CD8-positive, alpha-beta memory T cell (primary cell): ENCODE data around the gene TOGARAM1. TPM values are rescaled to one million over a fixed set of nuclear protein-coding genes. Genes with fewer than 3 reads are reported as not detected.
A peak's percentile ranks its signal among the peaks of the same experiment; 100 is the strongest.
"Not testable (repeated sequence)": the region's sequence is repeated elsewhere in the genome, so short reads cannot be mapped to it uniquely, and the experiment has no call there.

ENCODE experiments used
- CTCF ChIA-PET: fragments of 350-600 bp; sonication (Branson Sonifier 250); formaldehyde crosslinking; loops from one replicate; lab custom pipeline; 2021; ENCODE audit warnings: antibody characterized with exemption; lab: Charles Lee
- POLR2A ChIA-PET: fragments of 350-600 bp; sonication (Branson Sonifier 250); formaldehyde crosslinking; loops from one replicate; lab custom pipeline; 2021; ENCODE audit warnings: antibody characterized with exemption; lab: Charles Lee
- DNase-seq, 5 donors: peaks; one replicate each; pipeline versions ENCODE4 v3.0.0 to v3.0.0-alpha.2; 2020 to 2022; ENCODE audit warnings: mixed read lengths in 1 of 5
- H3K27ac ChIP-seq: one replicate; pipeline ENCODE4 v1.7.0; 2013; ENCODE audit warnings: low read depth, mild to moderate bottlenecking, low read length, moderate library complexity
- H3K27me3 ChIP-seq: 2 replicates; pipeline ENCODE4 v1.7.0; 2013; ENCODE audit warnings: low read length, mild to moderate bottlenecking; ENCODE audit not compliant: insufficient read depth, poor library complexity, severe bottlenecking
- H3K36me3 ChIP-seq: 2 replicates; pipeline ENCODE4 v1.7.0; 2013; ENCODE audit warnings: mild to moderate bottlenecking, low read length, moderate library complexity; ENCODE audit not compliant: insufficient read depth
- H3K4me1 ChIP-seq: 2 replicates; pipeline ENCODE4 v1.7.0; 2013; ENCODE audit warnings: mild to moderate bottlenecking, low read length, moderate library complexity; ENCODE audit not compliant: insufficient read depth
- H3K4me3 ChIP-seq: 2 replicates; pipeline ENCODE4 v1.7.0; 2013; ENCODE audit warnings: mild to moderate bottlenecking, low read length
- H3K9me3 ChIP-seq: 2 replicates; pipeline ENCODE4 v1.7.0; 2013; ENCODE audit warnings: mild to moderate bottlenecking, low read length
- H3K27ac Mint-ChIP-seq, 8 donors: one replicate each; pipeline ENCODE4 v1.8.0; 2020 to 2021; ENCODE audit warnings: mixed read lengths in 8 of 8, mild to moderate bottlenecking in 6 of 8, inconsistent platforms in 3 of 8, moderate library complexity in 3 of 8
- H3K27me3 Mint-ChIP-seq, 2 donors: one replicate each; pipeline ENCODE4 v1.8.0; 2020 to 2021; ENCODE audit warnings: mixed read lengths in 2 of 2, mild to moderate bottlenecking in 1 of 2, moderate library complexity in 1 of 2
- H3K36me3 Mint-ChIP-seq, 3 donors: one replicate each; pipeline ENCODE4 v1.8.0; 2020 to 2021; ENCODE audit warnings: mixed read lengths in 3 of 3, inconsistent platforms in 1 of 3, mild to moderate bottlenecking in 1 of 3
- H3K4me1 Mint-ChIP-seq, 3 donors: one replicate each; pipeline ENCODE4 v1.8.0; 2020 to 2021; ENCODE audit warnings: mixed read lengths in 3 of 3, inconsistent platforms in 1 of 3, mild to moderate bottlenecking in 1 of 3
- H3K4me3 Mint-ChIP-seq, 7 donors: one replicate each; pipeline ENCODE4 v1.8.0; 2020 to 2021; ENCODE audit warnings: mixed read lengths in 7 of 7, mild to moderate bottlenecking in 6 of 7, moderate library complexity in 4 of 7, inconsistent platforms in 2 of 7
- H3K9me3 Mint-ChIP-seq, 5 donors: one replicate each; pipeline ENCODE4 v1.8.0; 2020 to 2022; ENCODE audit warnings: mixed read lengths in 5 of 5, mild to moderate bottlenecking in 3 of 5, moderate library complexity in 2 of 5, inconsistent platforms in 1 of 5
- polyA plus RNA-seq: library from polyadenylated mRNA; unstranded; fragments of 300-500 nt; fragmentation: Illumina TruSeq; gene quantifications from one replicate; pipeline ENCODE4 v1.2.3, GENCODE V29; 2021
- total RNA-seq, 2 experiments: library from RNA; stranded (reverse); gene quantifications; one replicate each; pipeline ENCODE4 v1.2.3, GENCODE V29; 2021

The TOGARAM1 gene
- total and polyA plus RNA-seq, 3 experiments from 2014 or later = 7.2 to 11.4 (median 7.5) TPM

- H3K36me3 ChIP-seq, H3K27ac ChIP-seq, POLR2A ChIA-PET, H3K4me3 ChIP-seq, H3K9me3 Mint-ChIP-seq, DNase-seq, H3K27me3 ChIP-seq, H3K27me3 Mint-ChIP-seq, H3K36me3 Mint-ChIP-seq, H3K4me3 Mint-ChIP-seq, H3K27ac Mint-ChIP-seq, H3K9me3 ChIP-seq: not testable (repeated sequence)
- peaks cover 14% of the 10 kb centered on the region for H3K4me1 ChIP-seq
- CTCF ChIA-PET = interaction anchor here (0.5 kb wide), 1 partner anchor 89 kb away, joined by 3 read pairs; no protein-coding TSS in a partner anchor
- H3K4me1 Mint-ChIP-seq = peaks cover 16 to 19% (median 18%) of the 10 kb centered on the region in 3 donors
These were observed 118.5 kb downstream of the TOGARAM1 start for GRCh38 chr14:45080416-45080968.

DNA sequence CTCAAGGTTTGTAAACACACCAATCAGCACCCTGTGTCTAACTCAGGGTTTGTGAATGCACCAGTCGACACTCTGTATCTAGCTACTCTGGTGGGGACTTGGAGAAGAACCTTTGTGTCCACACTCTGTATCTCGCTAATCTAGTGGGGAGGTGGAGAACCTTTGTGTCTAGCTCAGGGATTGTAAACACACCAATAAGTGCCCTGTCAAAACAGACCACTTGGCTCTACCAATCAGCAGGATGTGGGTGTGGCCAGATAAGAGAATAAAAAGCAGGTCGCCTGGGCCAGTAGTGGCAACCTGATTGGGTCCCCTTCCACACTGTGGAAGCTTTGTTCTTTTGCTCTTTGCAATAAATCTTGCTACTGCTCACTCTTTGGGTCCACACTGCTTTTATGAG, 119.1 kb downstream of the TOGARAM1 start:
- Mint-ChIP-seq H3K4me1 (peaks cover 21 to 25% (median 24%) of the 10 kb centered on the region in 3 donors), H3K27ac (peak overlapping the region in 1 of 8 donors; percentile 58)
- CTCF ChIA-PET = interaction anchor here (0.5 kb wide), 1 partner anchor 90 kb away, joined by 3 read pairs; no protein-coding TSS in a partner anchor
- H3K27me3 ChIP-seq, H3K36me3 Mint-ChIP-seq, H3K9me3 ChIP-seq, H3K27ac ChIP-seq, H3K27me3 Mint-ChIP-seq, DNase-seq, H3K4me3 ChIP-seq, POLR2A ChIA-PET, H3K36me3 ChIP-seq, H3K4me3 Mint-ChIP-seq, H3K9me3 Mint-ChIP-seq: not testable (repeated sequence)
- H3K4me1 ChIP-seq = peaks cover 20% of the 10 kb centered on the region

GRCh38 chr14:45082420-45082819, 120.4 kb downstream of the TOGARAM1 start:
- H3K4me3 ChIP-seq = no peak overlapping the region
- peaks cover 33 to 38% (median 37%) of the 10 kb centered on the region in 3 donors for H3K4me1 Mint-ChIP-seq
- peaks cover 0 to 16% (median 2%) of the 10 kb centered on the region in 3 donors for H3K36me3 Mint-ChIP-seq
- peaks cover 30% of the 10 kb centered on the region for H3K4me1 ChIP-seq
- no peak overlapping the region for H3K27ac ChIP-seq
- peak overlapping the region in 5 of 7 donors; percentile 0 to 92 (median 40) for H3K4me3 Mint-ChIP-seq
- no peak for DNase-seq
- CTCF ChIA-PET = interaction anchor here (1.0 kb wide), 1 partner anchor 186 kb away, joined by 3 read pairs; no protein-coding TSS in a partner anchor
- no peaks in the 10 kb centered on the region for H3K27me3 ChIP-seq
- no peaks in the 10 kb centered on the region for H3K9me3 ChIP-seq
- H3K9me3 Mint-ChIP-seq = no peaks in the 10 kb centered on the region
- POLR2A ChIA-PET = no interaction called here
- peak overlapping the region in 3 of 8 donors; percentile 88 to 90 (median 88) for H3K27ac Mint-ChIP-seq
- H3K36me3 ChIP-seq = no peaks in the 10 kb centered on the region
- peaks cover 0 to 5% of the 10 kb centered on the region in 2 donors for H3K27me3 Mint-ChIP-seq

GRCh38 chr14:45083617-45083975, 121.6 kb downstream of the TOGARAM1 start:
- H3K27ac ChIP-seq = peak overlapping the region; percentile 89
- peaks cover 42 to 48% (median 47%) of the 10 kb centered on the region in 3 donors for H3K4me1 Mint-ChIP-seq
- no peaks in the 10 kb centered on the region for H3K9me3 Mint-ChIP-seq
- peaks cover 0 to 19% (median 2%) of the 10 kb centered on the region in 3 donors for H3K36me3 Mint-ChIP-seq
- no peak for DNase-seq
- H3K9me3 ChIP-seq = no peaks in the 10 kb centered on the region
- ChIA-PET POLR2A (interaction anchor here (0.7 to 2.6 kb wide), 3 partner anchors 50 to 121 kb away, joined by 3 to 12 read pairs (median 5); partner anchors contain the start of genes FKBP3 and TOGARAM1), CTCF (no interaction called here)
- H3K4me1 ChIP-seq = peaks cover 39% of the 10 kb centered on the region
- H3K4me3 ChIP-seq = peak overlapping the region; percentile 90
- H3K36me3 ChIP-seq = no peaks in the 10 kb centered on the region
- peak overlapping the region; percentile 92 to 97 (median 96) for H3K4me3 Mint-ChIP-seq
- peaks cover 0 to 5% of the 10 kb centered on the region in 2 donors for H3K27me3 Mint-ChIP-seq
- no peaks in the 10 kb centered on the region for H3K27me3 ChIP-seq
- peak overlapping the region; percentile 27 to 98 (median 90) for H3K27ac Mint-ChIP-seq

DNA sequence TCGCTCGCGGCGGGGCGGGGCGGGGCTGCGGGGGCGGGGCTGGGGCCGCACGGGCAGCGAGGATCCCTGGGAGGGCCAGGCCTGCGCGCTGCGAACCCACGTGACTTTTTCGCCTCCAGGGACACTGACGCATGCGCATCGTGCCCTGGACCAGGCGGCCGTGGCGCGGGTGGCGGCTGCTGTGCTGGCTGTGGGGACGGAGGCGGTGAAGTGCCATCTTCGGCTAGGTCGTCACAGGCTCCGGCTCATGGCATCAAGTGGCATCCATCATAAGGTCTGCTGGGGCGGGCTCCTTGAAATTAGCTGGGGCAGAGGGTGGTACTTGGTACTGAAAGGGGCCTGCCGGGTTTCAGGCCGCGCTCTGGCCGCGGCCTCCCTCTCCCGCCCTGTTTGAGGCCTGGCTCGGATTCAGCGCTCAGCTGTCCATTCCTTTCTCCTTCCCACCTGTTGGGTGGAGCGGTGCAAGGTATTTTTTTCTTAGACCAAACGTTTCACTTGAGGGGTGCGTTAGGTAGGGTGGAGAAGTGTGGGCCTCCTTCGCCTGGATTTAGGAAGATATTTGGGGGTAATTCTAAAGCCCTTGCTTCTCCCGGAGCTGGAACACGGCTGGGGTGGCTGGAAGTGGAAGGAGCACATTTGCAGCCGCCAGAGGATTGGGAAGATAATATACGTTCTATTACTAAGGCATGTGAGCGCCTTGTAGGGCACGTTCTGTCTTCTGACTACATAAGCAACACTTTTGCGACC, 122.2 kb downstream of the TOGARAM1 start, which contains the start of gene PRPF39:
PRPF39 (plus strand) TSS at position 141 of the 747 bp plus-strand sequence. CDS start 11,124 bp downstream, outside the sequence.
- H3K27ac ChIP-seq = peak within 1 kb of the TSS; percentile 89
- H3K36me3 Mint-ChIP-seq = peaks cover 0 to 19% (median 2%) of the 10 kb centered on the region in 3 donors
- peaks cover 45 to 53% (median 53%) of the 10 kb centered on the region in 3 donors for H3K4me1 Mint-ChIP-seq
- CTCF ChIA-PET = no interaction called here
- no peaks in the 10 kb centered on the region for H3K36me3 ChIP-seq
- POLR2A ChIA-PET = interaction anchor here (1.2 to 2.6 kb wide), 3 partner anchors 50 to 187 kb away, joined by 5 to 12 read pairs (median 7); partner anchors contain the start of genes FKBP3 and TOGARAM1
- peak; percentile 92 to 96 (median 96) for DNase-seq
- peaks cover 40% of the 10 kb centered on the region for H3K4me1 ChIP-seq
- H3K9me3 Mint-ChIP-seq = no peaks in the 10 kb centered on the region
- H3K27ac Mint-ChIP-seq = peak within 1 kb of the TSS; percentile 90 to 99 (median 95)
- no peaks in the 10 kb centered on the region for H3K27me3 ChIP-seq
- H3K4me3 Mint-ChIP-seq = peak within 1 kb of the TSS; percentile 92 to 97 (median 96)
- H3K4me3 ChIP-seq = peak within 1 kb of the TSS; percentile 90
- H3K9me3 ChIP-seq = no peaks in the 10 kb centered on the region
- peaks cover 0 to 5% of the 10 kb centered on the region in 2 donors for H3K27me3 Mint-ChIP-seq

DNA sequence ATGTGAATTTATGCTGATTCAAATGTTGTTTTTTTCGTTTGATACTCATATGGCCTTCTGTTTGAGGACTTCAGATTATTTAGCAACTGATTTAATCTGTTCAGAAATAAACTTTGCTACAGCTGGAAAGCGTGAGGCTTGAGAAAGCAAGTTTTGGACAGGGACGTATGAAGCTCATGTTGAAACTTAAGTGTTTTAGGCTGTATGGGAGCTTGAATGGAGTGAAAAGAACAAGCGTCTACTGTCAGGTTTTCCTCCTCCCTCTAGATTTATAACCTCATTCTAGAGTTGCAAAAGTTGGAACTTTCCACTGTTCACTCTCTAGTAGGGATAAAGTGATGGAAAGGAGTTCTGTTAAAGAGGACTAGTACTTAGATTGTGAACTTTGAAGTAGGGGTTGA, 123.0 kb downstream of the TOGARAM1 start:
- Mint-ChIP-seq H3K36me3 (peaks cover 0 to 19% (median 2%) of the 10 kb centered on the region in 3 donors), H3K4me1 (peaks cover 53 to 61% (median 61%) of the 10 kb centered on the region in 3 donors), H3K27ac (peak overlapping the region; percentile 75 to 99 (median 95)), H3K4me3 (peak overlapping the region; percentile 92 to 97 (median 96)), H3K9me3 (no peaks in the 10 kb centered on the region), H3K27me3 (peaks cover 0 to 5% of the 10 kb centered on the region in 2 donors)
- no peaks in the 10 kb centered on the region for H3K27me3 ChIP-seq
- CTCF ChIA-PET = no interaction called here
- no peak for DNase-seq
- POLR2A ChIA-PET = interaction anchor here (1.2 to 2.6 kb wide), 3 partner anchors 49 to 188 kb away, joined by 5 to 12 read pairs (median 7); partner anchors contain the start of genes FKBP3 and TOGARAM1
- H3K9me3 ChIP-seq = no peaks in the 10 kb centered on the region
- no peaks in the 10 kb centered on the region for H3K36me3 ChIP-seq
- peaks cover 44% of the 10 kb centered on the region for H3K4me1 ChIP-seq
- peak overlapping the region; percentile 89 for H3K27ac ChIP-seq
- peak overlapping the region; percentile 90 for H3K4me3 ChIP-seq

- Histone ChIP-seq H3K27me3 (no peaks in the 10 kb centered on the region), H3K4me3 (no peak overlapping the region), H3K36me3 (no peaks in the 10 kb centered on the region), H3K9me3 (no peaks in the 10 kb centered on the region), H3K4me1 (peaks cover 38% of the 10 kb centered on the region), H3K27ac (no peak overlapping the region)
- Mint-ChIP-seq H3K36me3 (peaks cover 0 to 27% (median 2%) of the 10 kb centered on the region in 3 donors), H3K4me1 (peaks cover 69 to 88% (median 84%) of the 10 kb centered on the region in 3 donors), H3K4me3 (peak overlapping the region in 2 of 7 donors; percentile 12 to 41), H3K27ac (peak overlapping the region in 4 of 8 donors; percentile 1 to 57 (median 50)), H3K27me3 (no peaks in the 10 kb centered on the region), H3K9me3 (no peaks in the 10 kb centered on the region)
- no peak for DNase-seq
- CTCF ChIA-PET = interaction anchor here (1.1 to 1.3 kb wide), 2 partner anchors 8 to 33 kb away, joined by 3 read pairs; no protein-coding TSS in a partner anchor
- POLR2A ChIA-PET = interaction anchor here (0.5 to 0.9 kb wide), 2 partner anchors 11 to 41 kb away, joined by 3 to 7 read pairs; no protein-coding TSS in a partner anchor
These were observed 127.8 kb downstream of the TOGARAM1 start for GRCh38 chr14:45089813-45090212.
